Uterus (tissue), 2 donors: Measurements from ENCODE around the gene PPP1R14D.

Source experiments
- CTCF ChIP-seq, 4 experiments: fragments of 200-600 bp in 2 of 4; fragments of 450-650 bp in 2 of 4; sonication (generic) in 2 of 4; IDR thresholded peaks; one replicate each; pipeline ENCODE4 v1.5.1; 2016 to 2019; ENCODE audit warnings: antibody characterized with exemption in 4 of 4, mild to moderate bottlenecking in 2 of 4, moderate library complexity in 1 of 4
- POLR2A ChIP-seq, 2 donors: fragments of 450-650 bp; IDR thresholded peaks; one replicate each; pipeline ENCODE4 v1.6.1; 2016; ENCODE audit warnings: antibody characterized with exemption in 2 of 2, mild to moderate bottlenecking in 1 of 2, moderate library complexity in 1 of 2

- TF ChIP-seq CTCF (IDR thresholded peaks at IDR 0.05) (no peak), POLR2A (IDR thresholded peaks at IDR 0.05) (no peak)
Measured at GRCh38 chr15:40819048-40819447, 9.5 kb downstream of the PPP1R14D start.
